GM21576 (cell line): ENCODE measurements around the gene WDR76.
A peak's percentile ranks its signal among the peaks of the same experiment; 100 is the strongest.
"Not testable (repeated sequence)": the region's sequence is repeated elsewhere in the genome, so short reads cannot be mapped to it uniquely, and the experiment has no call there.

Experiments
- ATAC-seq: cut with Tn5 transposase; IDR thresholded peaks from one replicate; pipeline ENCODE4 v1.9.1; 2021; ENCODE audit warnings: mild to moderate bottlenecking, moderate library complexity; ENCODE audit not compliant: unreplicated experiment

WDR76 gene

DNA sequence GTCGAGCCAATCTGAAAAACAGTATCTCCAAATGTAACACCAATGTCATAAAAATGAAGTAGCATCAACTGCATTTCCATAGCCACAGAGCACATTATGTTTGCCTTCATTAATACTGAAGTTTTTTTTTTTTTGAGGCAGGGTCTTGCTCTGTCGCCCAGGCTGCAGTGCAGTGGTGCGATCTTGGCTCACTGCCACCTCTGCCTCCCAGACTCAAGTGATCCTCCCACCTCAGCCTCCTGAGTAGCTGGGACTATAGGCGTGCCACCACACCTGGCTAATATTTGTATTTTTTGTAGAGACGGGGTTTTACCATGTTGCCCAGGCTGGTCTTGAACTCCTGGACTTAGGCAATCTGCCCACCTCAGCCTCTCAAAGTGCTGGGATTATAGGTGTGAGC lies 11.7 kb upstream of the WDR76 start:
- not testable (repeated sequence) for ATAC-seq

DNA sequence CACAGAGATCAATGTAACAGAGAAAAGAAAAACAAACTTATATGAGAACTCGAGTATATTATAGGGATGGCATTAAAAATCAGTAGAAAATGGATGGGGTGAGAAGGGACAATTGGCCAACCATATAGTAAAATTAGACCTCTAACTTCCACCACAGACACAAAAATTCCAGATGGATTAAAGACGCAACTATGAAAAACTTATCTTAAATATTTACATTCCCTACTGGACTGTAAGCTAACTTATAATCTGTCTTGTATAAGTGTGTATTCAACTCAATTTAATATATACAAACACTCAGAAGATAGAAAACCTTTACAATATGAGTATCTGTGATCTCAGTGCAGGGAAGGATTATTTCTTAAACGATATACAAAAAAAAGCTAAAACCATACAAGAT lies 5.3 kb upstream of the WDR76 start:
- no peak for ATAC-seq

- peak; percentile 67 for ATAC-seq
These were observed 2.2 kb upstream of the WDR76 start, which contains the start of gene MFAP1 for GRCh38 chr15:43824302-43825246. Gene MFAP1 (minus strand): TSS chr15:43824690. CDS start chr15:43824569, 121 bp downstream.

- ATAC-seq: not testable (repeated sequence)
These were observed 1.5 kb upstream of the WDR76 start for GRCh38 chr15:43825305-43825704.

- ATAC-seq: no peak
These were observed 734 bp upstream of the WDR76 start for GRCh38 chr15:43826029-43826507.

DNA sequence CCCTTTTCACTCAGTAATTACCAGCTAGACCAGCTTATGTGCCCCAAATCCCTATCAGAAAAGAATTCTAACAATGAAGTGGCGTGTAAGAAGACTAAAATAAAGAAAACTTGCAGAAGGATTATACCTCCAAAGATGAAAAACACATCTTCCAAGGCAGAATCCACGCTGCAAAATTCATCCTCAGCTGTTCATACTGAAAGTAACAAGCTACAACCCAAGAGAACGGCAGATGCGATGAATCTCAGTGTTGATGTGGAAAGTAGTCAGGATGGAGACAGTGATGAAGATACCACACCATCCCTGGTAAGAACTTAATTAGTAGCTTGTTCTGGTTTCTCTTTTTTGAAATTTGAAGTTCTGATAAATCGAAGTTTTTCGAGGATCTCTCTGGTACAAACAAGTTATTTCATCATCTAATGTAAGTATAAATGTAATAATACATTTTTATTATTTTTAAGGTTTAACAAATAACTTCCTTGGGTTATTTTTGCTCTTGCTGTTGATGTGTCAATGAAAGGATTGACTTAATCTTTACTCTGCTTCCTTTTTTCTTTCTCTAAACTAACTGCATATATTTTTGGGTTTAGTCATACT lies 1.4 kb downstream of the WDR76 start:
- ATAC-seq: no peak

- not testable (repeated sequence) for ATAC-seq
These were observed 3.2 kb downstream of the WDR76 start for GRCh38 chr15:43829951-43830540.

DNA sequence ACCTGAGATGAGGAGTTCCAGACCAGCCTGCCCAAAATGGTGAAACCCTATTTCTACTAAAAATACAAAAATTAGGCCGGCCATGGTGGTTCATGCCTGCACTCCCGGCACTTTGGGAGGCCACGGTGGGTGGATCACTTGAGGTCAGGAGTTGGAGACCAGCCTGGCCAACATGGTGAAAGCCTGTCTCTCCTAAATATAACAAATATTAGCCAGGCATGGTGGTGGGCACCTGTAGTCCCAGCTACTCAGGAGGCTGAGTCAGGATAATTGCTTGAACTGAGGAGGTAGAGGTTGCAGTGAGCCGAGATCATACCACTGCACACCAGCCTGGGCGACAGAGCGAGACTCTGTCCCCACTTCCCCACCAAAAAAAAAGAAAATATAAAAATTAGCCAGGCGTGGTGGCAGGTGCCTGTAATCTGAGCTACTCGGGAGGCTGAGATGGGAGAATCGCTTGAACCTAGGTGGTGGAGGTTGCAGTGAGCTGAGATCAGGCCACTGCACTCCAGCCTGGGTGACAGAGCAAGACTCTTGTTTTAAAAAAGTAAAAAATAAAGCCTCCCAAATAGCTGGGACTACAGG lies 4.0 kb downstream of the WDR76 start:
- ATAC-seq: not testable (repeated sequence)

- ATAC-seq: not testable (repeated sequence)
These were observed 4.8 kb downstream of the WDR76 start for GRCh38 chr15:43831519-43832052.

GRCh38 chr15:43832485-43832884 lies 5.7 kb downstream of the WDR76 start:
- not testable (repeated sequence) for ATAC-seq

DNA sequence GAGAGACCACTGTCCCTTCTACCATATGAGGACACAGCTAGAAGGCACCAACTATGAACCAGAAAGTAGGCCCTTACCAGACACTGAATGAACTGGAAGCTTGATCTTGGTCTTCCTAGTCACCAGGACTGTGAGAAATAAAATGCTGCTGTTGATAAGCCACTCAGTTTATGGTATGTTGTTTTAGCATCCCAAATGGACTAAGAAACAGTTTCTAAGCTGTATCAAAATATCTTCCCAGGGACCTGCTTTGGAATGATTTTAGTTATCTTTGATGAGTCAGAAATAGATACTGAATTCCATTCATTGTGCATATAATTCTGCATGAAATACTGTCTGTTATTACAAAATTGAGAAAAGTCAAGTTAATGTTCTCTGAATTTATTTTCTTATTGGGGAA lies 18.6 kb downstream of the WDR76 start:
- no peak for ATAC-seq

DNA sequence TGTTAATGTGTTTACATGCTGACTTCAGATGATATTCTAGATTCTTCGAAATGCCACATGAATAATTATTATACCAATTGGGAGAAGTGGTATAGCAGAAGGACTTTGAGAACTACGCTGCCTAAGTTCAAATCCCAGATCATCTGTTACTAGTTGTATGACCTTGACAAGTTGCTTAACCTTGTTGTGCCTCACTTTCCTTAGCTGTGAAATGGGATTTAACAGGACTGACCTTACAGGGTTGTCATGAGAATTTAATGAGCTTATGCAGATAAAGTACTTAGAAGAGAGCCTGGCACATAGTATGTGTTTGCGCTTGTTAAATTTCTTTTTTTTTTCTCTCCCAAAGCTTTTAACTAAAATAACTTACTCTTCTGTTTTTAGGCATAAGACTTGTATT lies 24.4 kb downstream of the WDR76 start:
- ATAC-seq: no peak

- ATAC-seq: no peak
These were observed 25.8 kb downstream of the WDR76 start for GRCh38 chr15:43852607-43853006.

GRCh38 chr15:43854801-43855200 lies 28.0 kb downstream of the WDR76 start:
- ATAC-seq: no peak

DNA sequence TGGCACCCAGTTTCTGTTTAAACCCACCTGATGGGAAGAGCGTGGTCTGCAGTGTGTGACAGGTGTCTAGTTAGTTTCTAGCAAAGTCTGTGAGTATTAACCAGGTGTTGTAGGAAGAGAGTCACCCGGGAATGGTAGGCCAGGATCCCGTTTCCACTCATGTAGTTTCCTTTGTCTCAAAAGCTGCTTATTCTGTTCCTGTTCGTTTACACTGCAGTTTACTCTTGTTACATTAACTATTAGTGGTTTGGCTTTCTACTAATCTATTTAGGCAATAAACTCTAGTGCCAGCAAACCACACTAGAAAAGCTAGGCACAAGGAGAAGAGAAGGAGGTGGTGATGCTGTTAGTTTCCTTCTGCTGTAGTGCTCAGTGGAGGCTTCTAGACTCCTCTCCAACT lies 32.7 kb downstream of the WDR76 start:
- no peak for ATAC-seq

DNA sequence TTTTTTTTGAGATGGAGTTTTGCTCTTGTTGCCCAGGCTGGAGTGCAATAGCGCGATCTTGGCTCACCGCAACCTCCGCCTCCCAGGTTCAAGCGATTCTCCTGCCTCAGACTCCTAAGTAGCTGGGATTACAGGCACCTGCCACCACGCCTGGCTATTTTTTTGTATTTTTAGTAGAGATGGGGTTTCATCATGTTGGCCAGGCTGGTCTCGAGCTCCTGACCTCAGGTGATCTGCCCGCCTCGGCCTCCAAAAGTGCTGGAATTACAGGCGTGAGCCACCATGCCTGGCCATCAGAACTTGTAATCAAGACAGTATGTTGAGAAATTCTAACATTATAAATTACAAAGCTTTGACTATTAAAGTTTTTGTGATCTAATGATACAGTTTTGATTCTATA lies 39.8 kb downstream of the WDR76 start:
- not testable (repeated sequence) for ATAC-seq

- ATAC-seq: no peak
These were observed 40.3 kb downstream of the WDR76 start for GRCh38 chr15:43867096-43867495.

- no peak for ATAC-seq
These were observed 41.6 kb downstream of the WDR76 start for GRCh38 chr15:43868406-43868805.

DNA sequence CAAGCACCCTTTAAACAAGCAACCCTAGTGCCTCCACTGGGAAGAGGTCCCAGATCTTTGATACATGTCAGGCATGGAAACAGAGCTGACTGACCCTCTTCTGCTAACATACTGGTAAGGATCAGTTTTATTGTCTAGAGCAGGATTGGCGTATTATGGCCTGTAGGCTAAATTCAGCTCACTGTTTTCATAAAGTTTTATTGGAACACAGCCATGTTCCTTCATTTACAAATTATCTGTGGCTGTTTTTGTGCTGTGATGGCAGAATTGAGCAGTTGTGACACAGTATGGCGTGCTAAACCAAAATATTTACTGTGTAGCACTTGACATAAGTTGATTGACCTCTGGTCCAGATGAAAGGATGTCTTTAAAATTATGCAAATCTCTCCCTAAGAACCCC lies 45.0 kb downstream of the WDR76 start:
- ATAC-seq: no peak

- ATAC-seq: no peak
These were observed 45.7 kb downstream of the WDR76 start for GRCh38 chr15:43872416-43873020.

DNA sequence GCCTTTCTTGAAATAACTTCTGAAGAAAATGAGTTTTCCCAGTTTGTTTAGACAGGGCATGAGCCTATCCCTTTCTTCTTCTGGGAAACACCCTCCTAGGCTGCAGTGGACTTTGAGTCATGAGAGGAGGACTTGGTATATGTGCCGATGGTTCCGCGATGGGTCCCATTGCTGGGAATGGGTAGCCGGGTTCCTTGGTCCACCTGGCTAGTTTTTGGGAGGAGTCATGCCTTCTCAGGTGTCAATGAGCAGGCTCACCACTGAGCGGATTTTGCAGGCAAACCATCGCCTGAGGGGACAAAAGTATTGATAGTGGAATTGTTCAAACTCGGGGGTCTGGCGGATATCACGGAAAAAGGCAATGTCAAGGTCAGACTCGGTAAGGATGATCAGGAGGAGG lies 46.8 kb downstream of the WDR76 start:
- no peak for ATAC-seq
